Stomach (tissue), 4 donors: ENCODE data around the gene DYNC1I1.

Experiments used
- CTCF ChIP-seq, 7 experiments: fragments of 450-650 bp in 4 of 7; fragments of 200-600 bp in 3 of 7; sonication (generic) in 3 of 7; IDR thresholded peaks; one replicate each; pipeline ENCODE4 v1.5.1; 2016 to 2019; ENCODE audit warnings: antibody characterized with exemption in 7 of 7, control low read depth in 2 of 7, mild to moderate bottlenecking in 1 of 7
- EP300 ChIP-seq: sonication (generic); formaldehyde crosslinking; IDR thresholded peaks from one replicate; pipeline ENCODE4 v1.6.1; 2017; ENCODE audit warnings: antibody characterized with exemption
- POLR2A ChIP-seq, 4 donors: fragments of 450-650 bp; IDR thresholded peaks; one replicate each; pipeline ENCODE4 v1.6.1; 2016; ENCODE audit warnings: antibody characterized with exemption in 4 of 4, control low read depth in 2 of 4, mild to moderate bottlenecking in 1 of 4, moderate library complexity in 1 of 4
- POLR2AphosphoS5 ChIP-seq, 3 donors: sonication (generic); formaldehyde crosslinking; IDR thresholded peaks; one replicate each; pipeline ENCODE4 v1.6.1; 2016; ENCODE audit warnings: antibody characterized with exemption in 3 of 3

DNA sequence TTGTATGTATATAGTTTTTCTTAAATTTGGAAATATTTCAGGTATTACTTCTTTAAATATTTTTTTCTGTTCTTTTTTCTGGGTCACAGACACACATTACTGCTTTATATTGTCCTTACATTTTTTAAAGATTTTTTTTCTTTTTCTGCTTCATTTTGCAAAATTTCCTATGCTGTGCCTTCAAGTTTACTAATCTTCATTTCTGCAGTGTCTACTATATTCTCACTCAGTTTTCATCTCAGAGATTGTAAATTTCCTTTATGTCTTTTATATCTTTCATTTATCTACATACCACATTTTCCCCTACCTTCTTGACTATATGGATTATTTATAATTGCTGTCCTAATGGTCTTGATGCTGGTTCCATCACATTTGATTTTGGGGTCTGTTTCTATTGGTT, 339.1 kb downstream of the DYNC1I1 start:
- TF ChIP-seq POLR2AphosphoS5 (IDR thresholded peaks at IDR 0.05) (no peak), CTCF (IDR thresholded peaks at IDR 0.05) (no peak), POLR2A (IDR thresholded peaks at IDR 0.05) (no peak), EP300 (no peak)
